PFSK-1 (cell line): ENCODE measurements around the gene MYMX.

Source experiments
- FOXP2 ChIP-seq: optimal IDR thresholded peaks from 2 replicates; pipeline ENCODE3; 2011; ENCODE audit warnings: borderline replicate concordance, control low read depth, inconsistent platforms; ENCODE audit not compliant: insufficient read depth; ENCODE audit errors: extremely low read length, extremely low read depth
- POLR2AphosphoS5 ChIP-seq: IDR thresholded peaks from 2 replicates; pipeline ENCODE4 v1.6.1; 2012; ENCODE audit warnings: low read depth, mild to moderate bottlenecking, control low read depth, low read length, moderate library complexity
- SIN3A ChIP-seq: IDR thresholded peaks from 2 replicates; pipeline ENCODE4 v1.6.1; 2012; ENCODE audit warnings: mild to moderate bottlenecking, low read length, moderate library complexity, borderline replicate concordance; ENCODE audit not compliant: insufficient read depth
- TAF1 ChIP-seq: IDR thresholded peaks from 2 replicates; pipeline ENCODE4 v1.6.1; 2012; ENCODE audit warnings: low read length, control low read depth, borderline replicate concordance; ENCODE audit not compliant: insufficient read depth
- TF ChIP-seq, protein P1 (sequence below), 2 experiments: IDR thresholded peaks; 2 replicates each; pipeline versions ENCODE4 v1.6.1 to v1.8.0; 2011 to 2012; ENCODE audit warnings: low read depth in 2 of 2, low read length in 2 of 2, control low read depth in 1 of 2, inconsistent platforms in 1 of 2, mild to moderate bottlenecking in 1 of 2, moderate library complexity in 1 of 2; ENCODE audit not compliant: insufficient read depth in 1 of 2

The MYMX gene

DNA sequence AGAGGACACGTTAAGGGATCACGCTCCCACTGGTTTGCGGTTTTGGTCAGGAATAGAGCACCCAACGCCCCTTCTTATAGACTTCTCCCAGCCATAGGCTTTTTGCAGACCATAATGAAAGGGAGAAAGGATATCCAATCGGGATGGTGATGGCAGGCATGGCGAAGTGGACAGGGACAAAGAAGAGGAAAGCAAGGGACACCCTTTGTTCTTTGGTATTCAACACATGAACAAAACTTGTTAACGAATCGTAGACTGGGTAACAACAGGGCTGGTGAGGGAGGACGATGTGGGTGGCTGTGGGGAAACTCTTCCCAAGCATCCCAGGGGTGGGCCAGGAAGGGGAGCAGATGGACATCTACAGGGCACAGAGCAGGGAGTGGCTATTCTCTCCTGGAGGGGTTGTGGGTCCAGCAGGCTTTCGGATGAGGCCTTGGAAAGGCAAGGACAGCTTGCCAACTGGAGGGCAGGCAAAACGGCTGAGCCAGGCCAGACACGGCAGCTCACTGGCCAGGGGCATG is 28.7 kb downstream of the MYMX start:
- no peak for TF ChIP-seq TAF1
- no peak for TF ChIP-seq SIN3A
- no peak for TF ChIP-seq FOXP2
- TF ChIP-seq, protein P1, sequence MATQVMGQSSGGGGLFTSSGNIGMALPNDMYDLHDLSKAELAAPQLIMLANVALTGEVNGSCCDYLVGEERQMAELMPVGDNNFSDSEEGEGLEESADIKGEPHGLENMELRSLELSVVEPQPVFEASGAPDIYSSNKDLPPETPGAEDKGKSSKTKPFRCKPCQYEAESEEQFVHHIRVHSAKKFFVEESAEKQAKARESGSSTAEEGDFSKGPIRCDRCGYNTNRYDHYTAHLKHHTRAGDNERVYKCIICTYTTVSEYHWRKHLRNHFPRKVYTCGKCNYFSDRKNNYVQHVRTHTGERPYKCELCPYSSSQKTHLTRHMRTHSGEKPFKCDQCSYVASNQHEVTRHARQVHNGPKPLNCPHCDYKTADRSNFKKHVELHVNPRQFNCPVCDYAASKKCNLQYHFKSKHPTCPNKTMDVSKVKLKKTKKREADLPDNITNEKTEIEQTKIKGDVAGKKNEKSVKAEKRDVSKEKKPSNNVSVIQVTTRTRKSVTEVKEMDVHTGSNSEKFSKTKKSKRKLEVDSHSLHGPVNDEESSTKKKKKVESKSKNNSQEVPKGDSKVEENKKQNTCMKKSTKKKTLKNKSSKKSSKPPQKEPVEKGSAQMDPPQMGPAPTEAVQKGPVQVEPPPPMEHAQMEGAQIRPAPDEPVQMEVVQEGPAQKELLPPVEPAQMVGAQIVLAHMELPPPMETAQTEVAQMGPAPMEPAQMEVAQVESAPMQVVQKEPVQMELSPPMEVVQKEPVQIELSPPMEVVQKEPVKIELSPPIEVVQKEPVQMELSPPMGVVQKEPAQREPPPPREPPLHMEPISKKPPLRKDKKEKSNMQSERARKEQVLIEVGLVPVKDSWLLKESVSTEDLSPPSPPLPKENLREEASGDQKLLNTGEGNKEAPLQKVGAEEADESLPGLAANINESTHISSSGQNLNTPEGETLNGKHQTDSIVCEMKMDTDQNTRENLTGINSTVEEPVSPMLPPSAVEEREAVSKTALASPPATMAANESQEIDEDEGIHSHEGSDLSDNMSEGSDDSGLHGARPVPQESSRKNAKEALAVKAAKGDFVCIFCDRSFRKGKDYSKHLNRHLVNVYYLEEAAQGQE (IDR thresholded peaks at IDR 0.05; ENCODE audit: insufficient read depth in 1 of 2, low read depth in 2 of 2, low read length in 2 of 2): no peak
- TF ChIP-seq POLR2AphosphoS5: no peak

DNA sequence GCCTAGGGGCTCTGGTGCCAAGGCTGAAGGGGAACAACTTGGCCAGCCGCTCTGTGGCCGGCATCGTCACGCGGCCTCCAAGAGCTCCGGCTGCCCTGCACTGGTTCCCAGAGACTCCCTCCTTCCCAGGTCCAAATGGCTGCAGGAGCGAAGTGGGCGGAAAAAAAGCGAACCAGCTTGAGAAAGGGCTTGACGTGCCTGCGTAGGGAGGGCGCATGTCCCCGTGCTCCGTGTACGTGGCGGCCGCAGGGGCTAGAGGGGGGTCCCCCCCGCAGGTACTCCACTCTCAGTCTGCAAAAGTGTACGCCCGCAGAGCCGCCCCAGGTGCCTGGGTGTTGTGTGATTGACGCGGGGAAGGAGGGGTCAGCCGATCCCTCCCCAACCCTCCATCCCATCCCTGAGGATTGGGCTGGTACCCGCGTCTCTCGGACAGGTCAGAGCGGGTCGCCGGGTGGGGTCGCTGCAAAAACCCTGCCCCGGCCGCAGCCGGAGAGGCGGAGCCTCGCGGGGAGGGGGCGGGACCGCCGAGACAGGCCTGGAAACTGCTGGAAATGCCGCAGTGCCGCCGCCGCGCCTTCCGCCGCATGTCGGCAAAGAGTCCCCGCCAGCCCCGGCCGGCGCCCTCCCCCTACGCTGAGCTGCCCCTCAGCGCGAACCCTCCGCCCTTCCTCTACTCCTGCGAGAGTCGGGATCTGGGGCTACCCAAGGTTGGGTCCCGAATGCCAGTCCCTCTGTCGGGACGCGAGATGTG is 29.4 kb downstream of the MYMX start:
- TF ChIP-seq, protein P1 (IDR thresholded peaks at IDR 0.05; ENCODE audit: insufficient read depth in 1 of 2, low read depth in 2 of 2, low read length in 2 of 2): no peak
- peak; percentile 64; the same call in 1 of the 2 replicates for TF ChIP-seq TAF1

DNA sequence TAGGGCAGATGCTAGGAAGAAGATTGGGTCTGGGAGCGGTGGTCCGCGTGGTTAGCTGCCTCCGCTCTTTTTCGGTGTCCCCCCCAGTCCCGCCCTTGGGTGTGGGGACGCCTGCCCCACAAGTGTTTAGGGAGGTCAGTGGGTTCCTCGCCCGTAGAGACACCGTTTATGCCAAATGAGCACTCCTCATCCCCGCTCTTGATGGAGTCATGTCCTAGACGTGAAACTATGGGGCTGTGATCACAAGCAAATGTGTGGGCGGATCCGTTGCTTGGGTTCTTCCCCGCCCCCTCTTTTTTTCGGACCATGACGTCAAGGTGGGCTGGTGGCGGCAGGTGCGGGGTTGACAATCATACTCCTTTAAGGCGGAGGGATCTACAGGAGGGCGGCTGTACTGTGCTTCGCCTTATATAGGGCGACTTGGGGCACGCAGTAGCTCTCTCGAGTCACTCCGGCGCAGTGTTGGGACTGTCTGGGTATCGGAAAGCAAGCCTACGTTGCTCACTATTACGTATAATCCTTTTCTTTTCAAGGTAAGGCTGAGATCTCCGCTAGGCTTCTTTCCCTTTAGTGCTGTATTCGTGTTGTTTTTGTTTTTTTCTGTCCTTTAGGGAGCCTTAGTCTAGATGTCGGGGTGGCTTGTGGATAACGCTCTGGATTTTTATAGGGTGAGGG is 30.1 kb downstream of the MYMX start, which contains the start of gene HSP90AB1:
Gene HSP90AB1 (plus strand): TSS at position 439 of the 675 bp plus-strand sequence. CDS start 1,529 bp downstream, outside the sequence.
- peak; percentile 93; the same call in 1 of the 2 replicates for TF ChIP-seq SIN3A
- peak; percentile 100 for TF ChIP-seq POLR2AphosphoS5
- peak; percentile 100 for TF ChIP-seq TAF1
- TF ChIP-seq, protein P1 (IDR thresholded peaks at IDR 0.05; ENCODE audit: insufficient read depth in 1 of 2, low read depth in 2 of 2, low read length in 2 of 2): peak; percentile 46 to 80; a peak in 3 of 4 replicates
- no peak for TF ChIP-seq FOXP2

DNA sequence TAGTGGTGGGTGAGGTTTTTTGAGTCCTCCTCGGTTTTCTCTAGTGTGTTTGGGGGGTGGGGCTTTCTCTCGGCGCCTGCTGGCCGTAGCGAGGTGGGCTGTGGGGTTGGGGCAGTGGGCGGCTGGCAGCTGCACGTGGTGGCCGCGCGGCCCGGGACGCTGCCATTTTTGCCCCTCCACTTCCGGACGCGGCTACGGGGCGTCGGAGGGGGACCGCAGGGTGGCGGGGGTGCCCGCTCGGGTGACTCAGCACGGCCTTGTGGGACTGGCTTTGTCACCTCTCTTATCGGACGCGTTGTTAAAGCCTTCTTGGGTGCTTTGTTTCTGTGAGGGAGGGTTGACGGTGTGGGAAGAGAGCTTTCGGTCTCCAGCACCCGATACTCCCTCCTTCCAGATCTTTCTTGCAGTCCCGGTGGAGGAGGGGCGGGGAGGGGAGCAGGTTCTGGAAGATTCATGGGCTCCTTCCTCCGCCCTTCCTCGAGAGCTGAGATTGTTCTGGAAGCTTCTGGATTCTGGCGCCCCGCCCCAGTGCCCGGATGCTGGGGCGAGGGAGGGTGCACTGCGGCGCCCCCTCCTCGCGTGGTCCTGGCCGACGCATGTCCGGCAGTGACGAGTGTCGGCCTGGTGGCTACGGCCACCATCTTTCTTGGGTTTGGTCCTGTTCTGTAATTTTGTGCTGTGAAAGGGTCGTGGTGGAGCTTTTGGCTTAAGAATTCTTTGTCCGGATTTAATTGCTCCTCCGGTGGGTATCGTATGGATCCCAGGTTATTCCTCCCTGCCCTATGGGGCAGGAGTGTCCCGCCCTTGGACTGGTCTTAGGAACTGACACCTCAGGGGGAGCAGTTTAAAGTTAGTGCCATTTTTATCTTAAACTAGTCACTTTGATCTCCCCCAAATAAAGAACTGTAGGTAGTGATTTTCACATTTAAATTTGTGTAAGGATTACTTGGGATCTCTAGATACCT is 30.9 kb downstream of the MYMX start:
- 0 out of 2 replicates have a peak, but pooled peaks have one; percentile 7 for TF ChIP-seq SIN3A
- TF ChIP-seq POLR2AphosphoS5: 0 out of 2 replicates have a peak, but pooled peaks have one; percentile 36
- TF ChIP-seq TAF1: no peak; the same call in 1 of the 2 replicates
- no peak for TF ChIP-seq FOXP2
- TF ChIP-seq, protein P1 (IDR thresholded peaks at IDR 0.05; ENCODE audit: insufficient read depth in 1 of 2, low read depth in 2 of 2, low read length in 2 of 2): peak in 1 of 2 experiments; percentile 33; a peak in 2 of 4 replicates
